ENCODE data around the gene WDFY4. TPM values are rescaled to one million over a fixed set of nuclear protein-coding genes. Genes with fewer than 3 reads are reported as not detected.
"Not testable (repeated sequence)": the region's sequence is repeated elsewhere in the genome, so short reads cannot be mapped to it uniquely, and the experiment has no call there.

WDFY4 gene
- total RNA-seq, 1 donor from 2014 or later = not detected

GRCh38 chr10:48639632-48640031, 45.0 kb upstream of the WDFY4 start:
- H3K79me2 ChIP-seq (ENCODE audit: low read depth) = no peaks in the 10 kb centered on the region
- H3K27ac Mint-ChIP-seq = no peak overlapping the region

GRCh38 chr10:48640326-48640725, 44.3 kb upstream of the WDFY4 start:
- H3K27me3 Mint-ChIP-seq (ENCODE audit: insufficient read depth, low read depth) = no peaks in the 10 kb centered on the region
- TF ChIP-seq EZH2phosphoT487 (IDR thresholded peaks at IDR 0.05) (no peak), EZH2 (IDR thresholded peaks at IDR 0.05) (no peak)
- TF ChIP-seq, protein P1, sequence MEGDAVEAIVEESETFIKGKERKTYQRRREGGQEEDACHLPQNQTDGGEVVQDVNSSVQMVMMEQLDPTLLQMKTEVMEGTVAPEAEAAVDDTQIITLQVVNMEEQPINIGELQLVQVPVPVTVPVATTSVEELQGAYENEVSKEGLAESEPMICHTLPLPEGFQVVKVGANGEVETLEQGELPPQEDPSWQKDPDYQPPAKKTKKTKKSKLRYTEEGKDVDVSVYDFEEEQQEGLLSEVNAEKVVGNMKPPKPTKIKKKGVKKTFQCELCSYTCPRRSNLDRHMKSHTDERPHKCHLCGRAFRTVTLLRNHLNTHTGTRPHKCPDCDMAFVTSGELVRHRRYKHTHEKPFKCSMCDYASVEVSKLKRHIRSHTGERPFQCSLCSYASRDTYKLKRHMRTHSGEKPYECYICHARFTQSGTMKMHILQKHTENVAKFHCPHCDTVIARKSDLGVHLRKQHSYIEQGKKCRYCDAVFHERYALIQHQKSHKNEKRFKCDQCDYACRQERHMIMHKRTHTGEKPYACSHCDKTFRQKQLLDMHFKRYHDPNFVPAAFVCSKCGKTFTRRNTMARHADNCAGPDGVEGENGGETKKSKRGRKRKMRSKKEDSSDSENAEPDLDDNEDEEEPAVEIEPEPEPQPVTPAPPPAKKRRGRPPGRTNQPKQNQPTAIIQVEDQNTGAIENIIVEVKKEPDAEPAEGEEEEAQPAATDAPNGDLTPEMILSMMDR (IDR thresholded peaks at IDR 0.05) = no peak
- H3K9me3 Mint-ChIP-seq = peaks cover 13% of the 10 kb centered on the region
- no peaks in the 10 kb centered on the region for H3K36me3 Mint-ChIP-seq
- Histone ChIP-seq H3K27me3 (no peaks in the 10 kb centered on the region), H3K4me1 (no peaks in the 10 kb centered on the region), H3K4me2 (no peak overlapping the region), H2AFZ (replicated peaks) (no peak overlapping the region), H4K20me1 (ENCODE audit: low read depth) (no peaks in the 10 kb centered on the region), H3K4me3 (no peak overlapping the region), H3K9me3 (ENCODE audit: low read depth) (no peaks in the 10 kb centered on the region), H3K9ac (no peak overlapping the region), H3K79me2 (ENCODE audit: low read depth) (no peaks in the 10 kb centered on the region), H3F3A (ENCODE audit: low read depth) (no peaks in the 10 kb centered on the region), H3K36me3 (no peaks in the 10 kb centered on the region), H3K27ac (no peak overlapping the region)
- no peaks in the 10 kb centered on the region for H3K4me1 Mint-ChIP-seq
- no peak overlapping the region for H3K4me3 Mint-ChIP-seq
- H3K27ac Mint-ChIP-seq = no peak overlapping the region
- no peak for DNase-seq (ENCODE audit: low spot score)

More at GRCh38 chr10:48639632-48640031, 45.0 kb upstream of the WDFY4 start:
- no peaks in the 10 kb centered on the region for H3K4me1 Mint-ChIP-seq
- no peaks in the 10 kb centered on the region for H3K27me3 ChIP-seq
- no peaks in the 10 kb centered on the region for H3K36me3 ChIP-seq
- no peaks in the 10 kb centered on the region for H3K9me3 ChIP-seq (ENCODE audit: low read depth)
- H3K4me2 ChIP-seq = no peak overlapping the region
- no peak overlapping the region for H3K9ac ChIP-seq
- H3K27me3 Mint-ChIP-seq (ENCODE audit: insufficient read depth, low read depth) = no peaks in the 10 kb centered on the region
- H3K4me3 ChIP-seq = no peak overlapping the region
- no peak overlapping the region for H3K4me3 Mint-ChIP-seq
- H3K36me3 Mint-ChIP-seq = no peaks in the 10 kb centered on the region
- H3F3A ChIP-seq (ENCODE audit: low read depth) = no peaks in the 10 kb centered on the region
- peaks cover 13% of the 10 kb centered on the region for H3K9me3 Mint-ChIP-seq
- DNase-seq (ENCODE audit: low spot score) = no peak
- H4K20me1 ChIP-seq (ENCODE audit: low read depth) = no peaks in the 10 kb centered on the region
- no peaks in the 10 kb centered on the region for H3K4me1 ChIP-seq
- no peak overlapping the region for H2AFZ ChIP-seq (replicated peaks)
- no peak for TF ChIP-seq EZH2phosphoT487 (IDR thresholded peaks at IDR 0.05)
- TF ChIP-seq EZH2 (IDR thresholded peaks at IDR 0.05) = no peak
- TF ChIP-seq, protein P1 (IDR thresholded peaks at IDR 0.05) = no peak
- no peak overlapping the region for H3K27ac ChIP-seq

GRCh38 chr10:48641099-48641690, 43.5 kb upstream of the WDFY4 start:
- H3K27me3 ChIP-seq; H3K9ac ChIP-seq; H3K9me3 ChIP-seq (ENCODE audit: low read depth); H4K20me1 ChIP-seq (ENCODE audit: low read depth); H3K4me1 ChIP-seq; DNase-seq (ENCODE audit: low spot score); H3K27me3 Mint-ChIP-seq (ENCODE audit: insufficient read depth, low read depth); H3K36me3 Mint-ChIP-seq; H3K36me3 ChIP-seq; H3F3A ChIP-seq (ENCODE audit: low read depth); H3K4me2 ChIP-seq; H3K4me3 ChIP-seq; H3K4me1 Mint-ChIP-seq; H2AFZ ChIP-seq (replicated peaks); H3K27ac Mint-ChIP-seq; H3K79me2 ChIP-seq (ENCODE audit: low read depth); H3K4me3 Mint-ChIP-seq; H3K27ac ChIP-seq: not testable (repeated sequence)
- peaks cover 13% of the 10 kb centered on the region for H3K9me3 Mint-ChIP-seq

DNA sequence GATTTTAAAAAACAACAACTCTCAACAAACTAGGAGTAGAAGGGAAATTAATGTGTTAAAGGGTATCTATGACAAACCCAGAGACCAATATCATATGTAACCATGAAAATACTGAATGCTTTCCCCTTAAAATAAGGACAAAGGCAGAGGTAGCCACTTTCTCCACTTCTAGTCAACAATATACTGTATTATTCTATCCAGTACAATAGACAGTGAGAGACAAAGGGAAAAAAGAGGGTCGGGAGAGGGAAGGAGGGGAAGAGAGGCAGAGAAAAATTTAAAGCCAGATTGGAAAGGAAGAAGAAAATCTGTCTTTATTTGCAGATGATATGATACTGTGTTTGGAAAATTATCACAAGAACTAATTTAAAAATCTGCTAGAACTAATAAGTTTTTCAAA, 39.1 kb upstream of the WDFY4 start:
- DNase-seq (ENCODE audit: low spot score) = no peak
- Histone ChIP-seq H4K20me1 (ENCODE audit: low read depth) (no peaks in the 10 kb centered on the region), H3K4me3 (no peak overlapping the region), H3K36me3 (no peaks in the 10 kb centered on the region), H3F3A (ENCODE audit: low read depth) (no peaks in the 10 kb centered on the region), H3K4me2 (no peak overlapping the region), H3K9me3 (ENCODE audit: low read depth) (no peaks in the 10 kb centered on the region), H3K79me2 (ENCODE audit: low read depth) (no peaks in the 10 kb centered on the region), H2AFZ (replicated peaks) (no peak overlapping the region), H3K4me1 (no peaks in the 10 kb centered on the region), H3K9ac (no peak overlapping the region), H3K27ac (no peak overlapping the region), H3K27me3 (no peaks in the 10 kb centered on the region)
- peaks cover 11% of the 10 kb centered on the region for H3K9me3 Mint-ChIP-seq
- H3K27me3 Mint-ChIP-seq (ENCODE audit: insufficient read depth, low read depth) = peaks cover 4% of the 10 kb centered on the region
- no peaks in the 10 kb centered on the region for H3K4me1 Mint-ChIP-seq
- H3K4me3 Mint-ChIP-seq = no peak overlapping the region
- no peak for TF ChIP-seq EZH2 (IDR thresholded peaks at IDR 0.05)
- TF ChIP-seq, protein P1 (IDR thresholded peaks at IDR 0.05) = no peak
- no peak for TF ChIP-seq EZH2phosphoT487 (IDR thresholded peaks at IDR 0.05)
- no peaks in the 10 kb centered on the region for H3K36me3 Mint-ChIP-seq
- H3K27ac Mint-ChIP-seq = no peak overlapping the region

DNA sequence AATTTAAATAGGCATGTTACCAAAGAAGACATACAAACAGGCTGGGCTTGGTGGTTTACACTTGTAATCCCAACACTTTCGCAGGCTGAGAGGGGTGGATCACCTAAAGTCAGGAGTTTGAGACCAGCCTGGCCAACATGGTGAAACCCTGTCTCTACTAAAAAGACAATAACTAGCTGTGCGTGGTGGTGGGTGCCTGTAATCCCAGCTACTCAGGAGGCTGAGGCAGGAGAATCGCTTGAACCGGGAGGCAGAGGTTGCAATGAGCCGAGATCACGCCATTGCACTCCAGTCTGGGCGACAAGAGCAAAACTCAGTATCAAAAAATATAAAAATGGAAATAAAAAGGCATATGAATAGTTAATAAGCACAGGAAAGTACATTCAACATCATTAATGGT, 37.6 kb upstream of the WDFY4 start:
- H3K4me3 Mint-ChIP-seq = not testable (repeated sequence)

More for the DNA sequence above, 37.6 kb upstream of the WDFY4 start:
- H3K4me2 ChIP-seq; DNase-seq (ENCODE audit: low spot score); H3K9me3 Mint-ChIP-seq; H3K9me3 ChIP-seq (ENCODE audit: low read depth); H3K27ac ChIP-seq; H2AFZ ChIP-seq (replicated peaks); H3K4me3 ChIP-seq; H3F3A ChIP-seq (ENCODE audit: low read depth); H3K9ac ChIP-seq; H3K27ac Mint-ChIP-seq; H3K4me1 Mint-ChIP-seq; H3K36me3 Mint-ChIP-seq; H4K20me1 ChIP-seq (ENCODE audit: low read depth); H3K36me3 ChIP-seq; H3K27me3 ChIP-seq; H3K79me2 ChIP-seq (ENCODE audit: low read depth); H3K4me1 ChIP-seq: not testable (repeated sequence)
- H3K27me3 Mint-ChIP-seq (ENCODE audit: insufficient read depth, low read depth) = peaks cover 11% of the 10 kb centered on the region
